ENCODE results near the gene CABLES2.

CABLES2 gene

GRCh38 chr20:62350629-62351422 is 56.3 kb downstream of the CABLES2 start:
- DNase-seq (ENCODE audit: low read depth in 2 of 2): no peak

- DNase-seq (ENCODE audit: low read depth in 2 of 2): no peak
These were observed 56.9 kb downstream of the CABLES2 start for GRCh38 chr20:62350098-62350628.

DNA sequence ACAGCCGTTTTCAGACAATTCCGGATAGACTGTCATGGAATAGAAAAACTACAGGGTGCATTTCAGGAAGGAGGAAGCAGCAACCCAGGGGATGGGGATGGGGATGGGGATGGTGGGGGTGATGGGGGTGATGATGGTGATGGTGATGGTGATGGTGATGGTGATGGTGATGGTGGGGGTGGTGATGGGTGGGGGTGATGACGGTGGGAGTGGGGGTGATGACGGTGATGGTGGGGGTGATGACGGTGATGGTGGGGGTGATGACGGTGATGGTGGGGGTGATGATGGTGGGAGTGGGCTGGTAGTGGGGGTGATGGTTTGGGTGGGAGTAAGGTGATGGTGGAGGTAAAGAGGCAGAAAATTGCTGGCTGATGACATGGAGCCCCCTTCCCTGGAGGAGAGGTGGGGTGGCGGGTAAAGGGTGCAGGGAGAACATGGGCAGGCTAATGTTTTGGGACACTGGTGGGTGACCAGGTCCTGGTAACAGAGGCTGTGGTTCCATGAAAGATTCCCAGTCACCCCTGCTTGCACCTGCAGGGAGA is 57.5 kb downstream of the CABLES2 start:
- no peak for DNase-seq (ENCODE audit: low read depth in 2 of 2)

DNA sequence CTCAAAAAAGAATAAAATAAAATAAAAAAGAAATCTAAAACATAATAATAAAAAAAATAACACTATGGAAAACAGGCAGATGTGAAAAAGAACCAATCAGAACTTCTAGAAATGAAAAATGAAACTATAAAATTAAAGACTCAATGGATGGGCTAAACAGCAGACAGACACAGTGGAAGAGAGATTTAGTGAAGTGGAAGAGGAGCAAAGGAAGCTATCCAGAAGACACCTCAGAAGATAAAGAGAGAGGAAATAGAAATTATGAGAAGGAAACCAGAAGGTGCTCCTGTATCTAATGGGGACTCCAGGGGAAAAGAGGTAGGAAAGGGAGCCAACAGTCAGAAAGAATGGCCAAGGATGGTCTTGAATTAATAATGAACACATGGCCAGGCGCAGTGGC is 58.5 kb downstream of the CABLES2 start:
- DNase-seq (ENCODE audit: low read depth in 2 of 2): no peak

DNA sequence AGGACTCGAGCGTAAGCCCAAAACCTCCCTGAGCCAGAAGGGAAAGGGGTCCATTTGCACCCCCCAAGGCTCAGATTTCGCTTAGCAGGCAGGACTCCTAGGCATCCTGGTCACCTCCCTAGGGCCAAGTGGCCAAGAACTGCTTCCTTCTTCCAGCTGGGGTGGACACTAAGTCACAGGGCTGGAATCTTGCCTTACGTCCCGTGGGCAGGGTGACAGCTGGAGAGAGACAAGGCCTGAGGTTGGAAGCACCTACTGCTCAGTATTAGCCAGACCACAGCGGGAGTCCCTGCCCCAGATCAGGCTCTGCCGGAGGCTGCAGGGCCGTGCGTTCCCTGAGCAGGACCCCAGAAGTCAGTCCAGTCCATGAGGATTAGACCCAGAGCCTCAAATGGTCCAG is 59.6 kb downstream of the CABLES2 start:
- no peak for DNase-seq (ENCODE audit: low read depth in 2 of 2)

- no peak for DNase-seq (ENCODE audit: low read depth in 2 of 2)
These were observed 60.0 kb downstream of the CABLES2 start for GRCh38 chr20:62347151-62347404.

GRCh38 chr20:62346398-62347150 is 60.5 kb downstream of the CABLES2 start:
- no peak for DNase-seq (ENCODE audit: low read depth in 2 of 2)

DNA sequence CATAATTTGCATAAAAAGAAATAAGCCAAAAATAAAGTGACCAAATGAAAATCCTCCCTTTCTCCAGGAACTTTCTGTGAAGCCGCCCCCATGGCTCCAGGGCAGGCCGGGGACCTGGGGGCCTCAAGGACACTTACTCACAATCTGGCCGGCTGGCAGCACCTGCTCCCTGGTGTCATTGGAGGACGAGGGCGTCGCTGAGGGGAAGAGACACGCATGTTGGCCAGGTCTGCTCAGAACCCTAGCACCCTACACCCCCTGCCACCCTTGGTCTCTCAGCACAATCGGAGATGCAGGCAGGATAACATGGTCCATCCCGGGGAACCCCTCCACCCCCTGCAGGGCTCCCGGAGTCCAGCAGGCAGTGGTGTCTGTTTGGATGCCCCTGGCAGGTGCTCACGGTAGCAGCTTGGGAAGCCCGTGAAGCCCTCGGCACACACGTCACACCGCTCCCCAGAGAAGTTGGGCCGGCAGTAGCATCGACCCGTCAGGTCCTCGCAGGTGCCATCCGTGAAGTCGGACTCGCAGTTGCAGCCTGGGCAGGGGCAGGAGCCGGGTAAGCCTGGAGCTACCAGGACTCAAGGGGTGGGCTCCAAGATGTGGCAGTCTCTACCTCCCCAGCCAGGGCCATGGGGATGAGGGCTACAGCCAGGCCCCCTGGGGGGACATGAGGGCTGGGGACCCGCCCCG is 61.3 kb downstream of the CABLES2 start:
- DNase-seq (ENCODE audit: low read depth in 2 of 2): no peak

DNA sequence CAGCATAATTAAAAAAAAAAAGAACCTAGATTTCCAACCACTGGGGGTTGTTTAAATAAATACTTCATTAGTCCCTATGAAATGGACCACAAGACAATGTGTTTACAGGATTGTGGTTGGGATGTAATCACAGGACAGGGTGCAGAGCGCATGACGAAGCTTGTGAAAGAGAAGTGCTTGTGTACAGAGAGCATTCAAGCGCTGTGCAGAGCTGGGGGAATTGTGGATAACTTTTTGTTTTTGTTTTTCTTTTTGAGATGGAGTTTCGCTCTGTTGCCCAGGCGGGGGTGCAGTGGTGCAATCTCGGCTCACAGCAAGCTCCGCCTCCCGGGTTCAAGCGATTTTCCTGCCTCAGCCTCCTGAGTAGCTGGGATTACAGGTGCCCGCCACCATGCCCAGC is 62.3 kb downstream of the CABLES2 start:
- DNase-seq (ENCODE audit: low read depth in 2 of 2): no peak

DNA sequence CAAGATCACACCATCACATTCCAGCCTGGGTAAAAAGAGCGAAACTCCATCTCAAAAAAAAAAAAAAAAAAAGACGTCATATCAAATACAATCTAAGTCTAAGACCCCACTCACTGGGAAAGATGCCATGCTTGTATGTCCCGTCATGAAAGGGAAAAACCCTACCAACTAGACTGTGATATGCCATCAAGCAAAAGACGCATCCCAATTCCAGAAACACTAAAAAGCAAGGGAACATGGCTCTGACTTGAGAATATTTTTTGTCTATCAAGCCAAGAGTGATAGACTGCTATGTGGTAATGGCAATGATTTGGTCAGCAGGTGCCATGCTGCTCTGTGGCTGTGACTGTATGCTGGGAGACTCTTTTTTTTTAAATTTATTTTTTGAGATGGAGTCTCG is 63.0 kb downstream of the CABLES2 start:
- no peak for DNase-seq (ENCODE audit: low read depth in 2 of 2)

GRCh38 chr20:62342910-62343309 is 64.2 kb downstream of the CABLES2 start:
- no peak for DNase-seq (ENCODE audit: low read depth in 2 of 2)

DNA sequence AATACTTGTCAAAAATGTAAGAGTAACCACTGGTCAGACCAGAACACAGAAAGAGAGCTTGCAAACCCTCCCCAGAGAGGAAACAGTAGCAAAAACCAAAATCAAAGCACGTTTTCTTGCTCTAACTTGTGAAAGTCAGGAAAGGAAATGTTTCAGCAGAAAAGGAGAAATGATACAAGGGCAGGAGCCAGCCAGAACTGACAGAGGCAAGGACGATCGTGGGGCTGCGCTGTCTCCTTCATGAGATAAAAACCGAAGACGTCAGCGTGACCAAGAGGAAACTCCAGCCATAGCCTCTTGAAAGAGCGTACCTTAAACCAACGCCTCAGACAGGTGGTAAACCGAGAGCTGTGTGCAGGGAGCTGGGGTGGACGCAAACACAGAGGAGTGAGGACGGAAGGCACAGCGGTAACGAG is 67.4 kb downstream of the CABLES2 start:
- no peak for DNase-seq (ENCODE audit: low read depth in 2 of 2)
